Liver (tissue), 9 donors: ENCODE measurements around the gene BATF. TPM values are rescaled to one million over a fixed set of nuclear protein-coding genes. Genes with fewer than 3 reads are reported as not detected.

Experiments
- DNase-seq: peaks from one replicate; pipeline ENCODE4 v3.0.0-alpha.2; 2017; ENCODE audit warnings: low spot score
- H3K27ac ChIP-seq, 2 donors: one replicate each; pipeline ENCODE4 v1.7.0; 2013; ENCODE audit warnings: inconsistent platforms in 2 of 2, low read length in 2 of 2, control low read depth in 1 of 2, low read depth in 1 of 2, mild to moderate bottlenecking in 1 of 2
- H3K27me3 ChIP-seq, 4 donors: one replicate each; pipeline versions ENCODE4 v1.6.1 to v1.7.0; 2013; ENCODE audit warnings: low read length in 3 of 4, inconsistent platforms in 1 of 4, mild to moderate bottlenecking in 1 of 4, moderate library complexity in 1 of 4; ENCODE audit not compliant: control insufficient read depth in 4 of 4, insufficient read depth in 4 of 4
- H3K36me3 ChIP-seq, 4 donors: one replicate each; pipeline versions ENCODE4 v1.6.1 to v1.7.0; 2013; ENCODE audit warnings: low read length in 3 of 4, mild to moderate bottlenecking in 3 of 4, low read depth in 1 of 4, moderate library complexity in 1 of 4; ENCODE audit not compliant: control insufficient read depth in 4 of 4, insufficient read depth in 3 of 4
- H3K4me1 ChIP-seq, 4 donors: one replicate each; pipeline versions ENCODE4 v1.6.1 to v1.7.0; 2013; ENCODE audit warnings: low read length in 3 of 4, mild to moderate bottlenecking in 3 of 4, moderate library complexity in 1 of 4; ENCODE audit not compliant: control insufficient read depth in 4 of 4, insufficient read depth in 4 of 4
- H3K4me3 ChIP-seq, 3 donors: one replicate each; pipeline versions ENCODE4 v1.6.1 to v1.7.0; 2013; ENCODE audit warnings: low read length in 3 of 3, control low read depth in 1 of 3, low read depth in 1 of 3, mild to moderate bottlenecking in 1 of 3
- H3K9ac ChIP-seq, 2 donors: one replicate each; pipeline ENCODE4 v1.7.0; 2013; ENCODE audit warnings: low read length in 2 of 2, mild to moderate bottlenecking in 2 of 2, moderate library complexity in 2 of 2, control low read depth in 1 of 2, low read depth in 1 of 2
- H3K9me3 ChIP-seq, 4 donors: one replicate each; pipeline versions ENCODE4 v1.6.1 to v1.7.0; 2013; ENCODE audit warnings: low read length in 3 of 4; ENCODE audit not compliant: control insufficient read depth in 4 of 4
- ATF3 ChIP-seq: IDR thresholded peaks from 2 replicates; pipeline ENCODE4 v1.6.1; 2016; ENCODE audit warnings: antibody characterized with exemption
- CTCF ChIP-seq: fragments of 150-350 bp; IDR thresholded peaks from 2 replicates; pipeline ENCODE4 v1.5.1; 2017; ENCODE audit warnings: improper control_type of control experiment, low read depth, low read length; ENCODE audit not compliant: missing input control
- FOXA1 ChIP-seq: IDR thresholded peaks from 2 replicates; pipeline ENCODE4 v1.6.1; 2016; ENCODE audit warnings: antibody characterized with exemption
- HNF4A ChIP-seq, 2 donors: conservative IDR thresholded peaks; 2 replicates each; pipeline ENCODE4 v1.6.1; 2016; ENCODE audit warnings: antibody characterized with exemption in 2 of 2, mild to moderate bottlenecking in 2 of 2
- HNF4G ChIP-seq: IDR thresholded peaks from 2 replicates; pipeline ENCODE4 v1.6.1; 2016; ENCODE audit warnings: antibody characterized with exemption
- REST ChIP-seq: IDR thresholded peaks from 2 replicates; pipeline ENCODE4 v1.6.1; 2016; ENCODE audit warnings: antibody characterized with exemption, mild to moderate bottlenecking
- RXRA ChIP-seq, 2 donors: IDR thresholded peaks; 2 replicates each; pipeline ENCODE4 v1.6.1; 2017 to 2018; ENCODE audit warnings: antibody characterized with exemption in 2 of 2, mild to moderate bottlenecking in 1 of 2
- SP1 ChIP-seq: IDR thresholded peaks from 2 replicates; pipeline ENCODE4 v1.6.1; 2018; ENCODE audit warnings: antibody characterized with exemption, mild to moderate bottlenecking
- TAF1 ChIP-seq: conservative IDR thresholded peaks from 2 replicates; pipeline ENCODE4 v1.6.1; 2016; ENCODE audit warnings: antibody characterized with exemption, mild to moderate bottlenecking
- YY1 ChIP-seq: IDR thresholded peaks from 2 replicates; pipeline ENCODE4 v1.6.1; 2016; ENCODE audit warnings: antibody characterized with exemption, mild to moderate bottlenecking
- WGBS: extraction: QIAGEN DNeasy Blood & Tissue Kit; methylation state at CpG from one replicate; pipeline ENCODE4 v1.1.7; 2013; 5-methylcytosine and 5-hydroxymethylcytosine counted together
- polyA plus RNA-seq, 2 donors: library from polyadenylated mRNA; stranded (reverse) in 1 of 2; unstranded in 1 of 2; fragments of 200-250 nt in 1 of 2; fragments of >200 nt in 1 of 2; fragmentation: Nextera tagmentation in 1 of 2; extraction: Ambion mirVana in 1 of 2; gene quantifications; one replicate each; pipeline versions ENCODE4 v1.2.1 to v1.2.3, GENCODE V29; 2013 to 2015
- total RNA-seq, 2 donors: library from RNA; depleted of rRNA; stranded (reverse); fragments of >200 nt; gene quantifications; one replicate each; pipeline ENCODE4 v1.2.3, GENCODE V29; 2014
- TF ChIP-seq, protein P1 (sequence below): IDR thresholded peaks from 2 replicates; pipeline ENCODE4 v1.6.1; 2016; ENCODE audit warnings: antibody characterized with exemption
- donor health status: healthy.
- donor health status: healthy.
- donor health status: healthy.
- donor health status: healthy.
- donor health status: healthy.

BATF gene
- total and polyA plus RNA-seq, 4 donors: 0.77 to 2.1 (median 1.0) TPM

DNA sequence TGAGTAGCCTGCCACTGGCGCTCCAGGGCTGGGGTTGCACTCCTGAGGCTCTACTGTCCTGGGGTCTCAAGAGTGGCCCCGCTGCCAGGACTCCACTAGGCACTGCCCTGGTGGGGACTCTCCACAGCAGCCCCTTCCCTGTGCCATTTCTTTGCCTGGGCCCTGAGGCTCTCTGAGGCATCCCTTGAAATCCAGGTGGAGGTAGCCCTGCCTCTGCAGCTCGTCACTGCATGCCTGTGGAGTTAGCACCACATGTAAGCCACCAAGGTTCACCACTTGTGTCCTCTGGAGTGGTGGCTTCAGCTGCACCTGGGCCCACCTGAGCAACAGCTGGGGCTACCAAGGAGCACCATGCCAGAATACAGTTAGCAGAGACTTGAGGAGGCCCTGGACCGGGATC lies 39.9 kb upstream of the BATF start:
- peaks cover 0 to 6% (median 4%) of the 10 kb centered on the region in 4 donors for H3K4me1 ChIP-seq

More for the DNA sequence above, 39.9 kb upstream of the BATF start:
- TF ChIP-seq YY1 (no peak), CTCF (no peak), RXRA (IDR thresholded peaks at IDR 0.05) (no peak), ATF3 (no peak), HNF4G (no peak), FOXA1 (no peak), HNF4A (conservative IDR thresholded peaks at IDR 0.05) (no peak), REST (no peak), TAF1 (no peak), SP1 (no peak)
- TF ChIP-seq, protein P1, sequence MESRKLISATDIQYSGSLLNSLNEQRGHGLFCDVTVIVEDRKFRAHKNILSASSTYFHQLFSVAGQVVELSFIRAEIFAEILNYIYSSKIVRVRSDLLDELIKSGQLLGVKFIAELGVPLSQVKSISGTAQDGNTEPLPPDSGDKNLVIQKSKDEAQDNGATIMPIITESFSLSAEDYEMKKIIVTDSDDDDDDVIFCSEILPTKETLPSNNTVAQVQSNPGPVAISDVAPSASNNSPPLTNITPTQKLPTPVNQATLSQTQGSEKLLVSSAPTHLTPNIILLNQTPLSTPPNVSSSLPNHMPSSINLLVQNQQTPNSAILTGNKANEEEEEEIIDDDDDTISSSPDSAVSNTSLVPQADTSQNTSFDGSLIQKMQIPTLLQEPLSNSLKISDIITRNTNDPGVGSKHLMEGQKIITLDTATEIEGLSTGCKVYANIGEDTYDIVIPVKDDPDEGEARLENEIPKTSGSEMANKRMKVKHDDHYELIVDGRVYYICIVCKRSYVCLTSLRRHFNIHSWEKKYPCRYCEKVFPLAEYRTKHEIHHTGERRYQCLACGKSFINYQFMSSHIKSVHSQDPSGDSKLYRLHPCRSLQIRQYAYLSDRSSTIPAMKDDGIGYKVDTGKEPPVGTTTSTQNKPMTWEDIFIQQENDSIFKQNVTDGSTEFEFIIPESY: no peak
- Histone ChIP-seq H3K27me3 (no peaks in the 10 kb centered on the region), H3K36me3 (no peaks in the 10 kb centered on the region), H3K9ac (no peak overlapping the region), H3K27ac (no peak overlapping the region), H3K9me3 (no peaks in the 10 kb centered on the region), H3K4me3 (no peak overlapping the region)
- WGBS: 96% methylated on average over 4 of the region's 4 CpGs
- no peak for DNase-seq
